ENCODE data around the gene CDC27.

GRCh38 chr17:47193931-47194511 is 4.9 kb upstream of the CDC27 start:
- TF ChIP-seq, protein P1, sequence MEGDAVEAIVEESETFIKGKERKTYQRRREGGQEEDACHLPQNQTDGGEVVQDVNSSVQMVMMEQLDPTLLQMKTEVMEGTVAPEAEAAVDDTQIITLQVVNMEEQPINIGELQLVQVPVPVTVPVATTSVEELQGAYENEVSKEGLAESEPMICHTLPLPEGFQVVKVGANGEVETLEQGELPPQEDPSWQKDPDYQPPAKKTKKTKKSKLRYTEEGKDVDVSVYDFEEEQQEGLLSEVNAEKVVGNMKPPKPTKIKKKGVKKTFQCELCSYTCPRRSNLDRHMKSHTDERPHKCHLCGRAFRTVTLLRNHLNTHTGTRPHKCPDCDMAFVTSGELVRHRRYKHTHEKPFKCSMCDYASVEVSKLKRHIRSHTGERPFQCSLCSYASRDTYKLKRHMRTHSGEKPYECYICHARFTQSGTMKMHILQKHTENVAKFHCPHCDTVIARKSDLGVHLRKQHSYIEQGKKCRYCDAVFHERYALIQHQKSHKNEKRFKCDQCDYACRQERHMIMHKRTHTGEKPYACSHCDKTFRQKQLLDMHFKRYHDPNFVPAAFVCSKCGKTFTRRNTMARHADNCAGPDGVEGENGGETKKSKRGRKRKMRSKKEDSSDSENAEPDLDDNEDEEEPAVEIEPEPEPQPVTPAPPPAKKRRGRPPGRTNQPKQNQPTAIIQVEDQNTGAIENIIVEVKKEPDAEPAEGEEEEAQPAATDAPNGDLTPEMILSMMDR (IDR thresholded peaks at IDR 0.05) = no peak
- no peak for TF ChIP-seq E2F4 (CRISPR knock-in tag; IDR thresholded peaks at IDR 0.05; ENCODE audit: borderline replicate concordance, low read depth)

Data from WTC11 (cell line).